ENCODE results near the gene FAM53A.
"Not testable (repeated sequence)": the region's sequence is repeated elsewhere in the genome, so short reads cannot be mapped to it uniquely, and the experiment has no call there.

The FAM53A gene

DNA sequence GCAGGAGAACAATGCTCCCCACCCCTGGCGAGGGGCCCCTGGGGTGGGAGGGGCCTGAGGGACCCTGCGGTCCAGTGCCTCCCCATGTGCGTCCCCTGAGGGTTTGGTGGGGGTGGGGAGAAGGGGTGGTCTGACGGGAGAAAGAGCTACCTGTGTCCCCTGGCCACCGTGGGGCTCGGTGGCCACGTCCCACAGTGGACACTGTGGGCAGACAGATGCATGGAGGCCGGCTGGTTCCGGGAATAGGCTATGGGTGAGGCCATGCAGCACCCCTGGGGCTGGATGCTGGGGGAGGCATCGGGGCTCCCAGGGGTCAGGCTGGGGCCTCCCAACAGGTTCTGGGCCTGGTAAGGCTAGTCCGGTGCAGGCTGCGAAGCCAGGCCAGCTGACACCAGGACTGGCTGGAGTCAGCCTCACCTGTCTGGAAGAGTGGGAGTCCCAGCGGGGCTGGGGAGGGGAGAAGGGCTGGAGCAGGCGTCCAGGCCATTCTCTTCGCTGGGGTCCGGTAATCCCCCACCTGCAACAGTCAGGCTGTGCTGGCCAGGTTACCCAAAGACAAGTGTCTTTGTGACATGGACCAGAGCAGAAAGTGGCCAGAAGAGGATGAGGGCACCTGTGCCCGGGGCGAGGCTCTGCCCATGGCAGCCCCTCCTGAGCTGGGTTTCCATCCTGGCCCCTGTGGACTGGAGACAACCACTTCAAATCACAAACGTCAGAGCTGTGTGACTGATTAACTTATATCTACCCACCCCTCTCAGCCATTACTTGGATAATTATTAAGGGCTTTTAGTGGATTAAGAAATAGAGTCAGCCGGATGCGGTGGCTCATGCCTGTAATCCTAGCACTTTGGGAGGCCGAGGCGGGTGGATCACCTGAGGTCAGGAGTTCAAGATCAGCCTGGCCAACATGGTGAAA is 1.4 kb upstream of the FAM53A start:
- no peak for DNase-seq (ENCODE audit: low spot score)

DNA sequence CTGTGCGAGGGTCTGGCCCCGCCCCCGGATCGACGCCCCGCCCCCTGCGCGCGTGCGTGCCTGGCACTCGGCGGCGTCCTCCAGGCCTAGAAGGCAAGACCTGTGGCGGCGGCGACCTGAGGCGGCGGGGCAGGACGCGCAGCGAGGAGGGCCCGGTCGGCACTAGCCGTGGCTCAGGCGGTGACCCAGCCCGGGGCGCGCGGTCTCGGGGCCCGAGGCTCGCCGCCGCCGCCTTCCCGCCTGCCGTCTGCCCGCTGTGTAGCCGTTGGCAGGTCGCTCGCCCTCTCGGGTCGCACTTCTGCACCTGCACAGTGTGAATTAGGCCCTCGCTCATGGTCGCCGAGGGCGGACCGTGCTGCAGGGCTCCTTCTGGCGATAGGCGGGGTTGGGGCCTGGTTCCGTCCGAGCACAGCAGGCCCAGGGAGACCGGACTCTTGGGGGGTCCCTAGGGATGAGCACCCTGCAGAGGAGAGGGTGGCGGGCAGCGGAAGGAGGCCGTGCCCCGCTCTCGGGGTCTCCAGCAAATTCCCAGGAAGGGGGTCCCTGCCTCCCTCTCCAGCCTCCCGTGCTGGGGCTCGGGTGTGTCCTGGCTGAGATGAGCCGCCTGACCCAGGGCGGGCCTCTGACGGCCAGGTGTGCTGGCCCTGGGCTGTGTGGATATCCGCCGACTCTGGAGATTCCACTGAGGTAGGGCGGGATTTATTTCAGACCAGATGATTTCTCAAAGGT is 557 bp upstream of the FAM53A start:
- DNase-seq (ENCODE audit: low spot score), result no peak

DNA sequence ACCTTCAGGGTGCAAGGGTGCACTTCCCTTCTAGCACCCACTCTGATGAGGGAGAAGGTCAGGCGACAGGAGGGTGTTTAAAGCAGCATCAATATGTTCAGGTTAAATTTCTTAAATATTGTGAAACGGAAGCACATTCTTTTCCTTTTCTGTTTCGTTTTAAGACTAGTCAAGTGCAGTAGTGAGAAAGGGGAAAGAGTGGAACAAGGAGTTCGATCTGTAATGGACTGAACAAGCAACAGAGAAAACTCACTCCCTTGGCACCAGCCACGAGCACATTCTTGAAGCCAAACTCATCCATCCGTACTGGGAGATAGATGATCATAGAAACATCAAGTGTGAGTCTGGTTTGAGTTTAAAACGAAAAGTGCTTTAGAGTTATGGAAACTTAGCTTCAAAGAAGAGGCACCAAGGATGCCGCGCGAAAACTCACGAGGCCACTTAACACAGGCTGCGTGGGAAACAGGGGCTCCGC is 815 bp downstream of the FAM53A start:
- no peak for DNase-seq (ENCODE audit: low spot score)

DNA sequence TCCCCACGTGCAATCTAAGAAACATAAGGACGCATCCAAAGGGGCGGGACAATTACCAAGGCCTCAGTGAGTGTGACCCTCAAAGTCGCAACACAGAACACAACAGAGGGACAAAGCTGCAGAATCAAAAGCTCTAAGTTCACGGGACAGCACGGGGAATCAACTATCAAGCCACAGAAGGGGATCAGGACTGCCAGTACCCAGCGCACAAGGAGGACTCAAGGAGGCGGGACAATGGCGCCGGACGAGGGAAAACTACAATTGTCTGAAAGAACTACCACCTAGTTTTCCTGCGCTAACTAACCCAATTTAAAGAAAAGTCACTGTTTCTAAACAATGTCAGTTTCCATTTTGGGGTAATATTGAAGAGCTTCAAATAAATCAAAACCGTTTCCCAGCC is 1.3 kb downstream of the FAM53A start:
- no peak for DNase-seq (ENCODE audit: low spot score)

DNA sequence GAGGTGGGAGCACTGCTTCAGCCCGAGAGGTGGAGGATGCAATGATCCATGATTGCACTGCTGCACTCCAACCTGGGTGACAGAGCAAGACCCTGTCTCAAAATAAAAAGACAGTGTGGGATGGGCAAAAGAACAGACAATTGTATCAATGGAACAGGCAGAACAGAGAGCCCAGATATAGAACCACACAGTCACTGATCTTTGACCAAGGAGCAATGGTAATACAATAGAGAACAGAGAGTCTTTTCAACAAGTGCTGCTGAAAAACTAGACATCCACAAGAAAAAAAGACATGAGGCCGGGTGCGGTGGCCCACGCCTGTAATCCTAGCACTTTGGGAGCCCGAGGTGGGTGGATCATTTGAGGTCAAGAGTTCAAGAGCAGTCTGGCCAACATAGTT is 5.9 kb downstream of the FAM53A start:
- DNase-seq (ENCODE audit: low spot score), result no peak

DNA sequence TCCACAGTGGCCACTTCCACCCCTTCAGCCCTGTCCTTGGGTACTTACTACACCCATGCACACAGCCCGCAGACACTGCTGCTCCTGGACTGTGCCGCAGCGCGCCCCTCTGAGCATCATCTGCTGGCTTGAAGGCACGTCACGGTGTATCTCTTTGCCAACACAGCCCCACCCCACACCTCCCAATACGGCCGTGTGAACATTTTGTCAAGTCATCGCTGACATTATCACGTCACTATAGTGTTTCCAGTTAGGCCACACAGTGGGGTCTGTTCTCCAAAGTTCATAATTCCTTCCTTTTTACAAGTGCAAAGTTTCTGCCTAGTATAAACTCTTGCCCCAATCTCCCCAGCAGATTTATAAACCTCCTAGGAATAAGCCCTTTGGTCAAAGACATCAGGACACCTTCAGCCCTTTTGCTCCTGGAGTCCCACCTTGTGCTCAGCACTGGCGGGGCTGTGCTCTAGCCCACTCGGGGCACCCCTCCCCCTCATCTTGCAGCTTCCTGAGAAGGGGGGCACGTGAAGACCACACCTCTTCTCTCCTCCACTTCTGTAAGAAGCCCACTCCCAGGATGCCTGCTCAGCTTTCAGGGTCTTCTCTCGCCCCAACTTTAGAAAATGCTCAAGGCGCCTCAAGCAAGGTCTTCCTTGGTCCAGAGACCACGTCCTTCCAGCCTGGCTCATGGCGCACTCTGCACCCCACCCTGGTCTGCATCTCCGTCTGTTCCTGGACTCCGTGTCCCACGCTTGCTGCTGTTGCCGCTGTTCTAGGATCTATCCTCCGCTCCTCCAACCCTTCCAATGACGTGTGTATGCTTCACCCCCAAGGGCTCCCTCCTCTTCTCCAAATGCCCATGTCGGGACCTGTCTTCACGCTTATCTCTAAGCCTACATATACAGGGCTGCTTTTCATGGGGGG is 7.2 kb downstream of the FAM53A start:
- DNase-seq (ENCODE audit: low spot score), result no peak

DNA sequence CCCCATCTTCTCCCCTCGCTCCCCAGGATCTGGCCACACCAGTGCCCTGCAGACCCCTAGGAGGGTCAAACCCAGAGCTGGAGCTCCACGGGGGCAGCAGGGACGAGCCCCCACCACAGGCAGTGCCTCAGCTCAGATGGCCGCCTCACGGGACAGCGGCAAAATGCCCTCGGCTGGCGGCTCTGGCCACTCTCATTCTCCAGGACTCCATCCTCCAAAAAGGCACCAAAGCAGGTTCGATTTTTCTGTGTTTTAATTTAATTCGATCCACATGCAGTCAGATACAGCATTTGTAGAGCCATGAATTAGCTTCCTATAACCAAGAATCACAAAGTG is 8.3 kb downstream of the FAM53A start:
- no peak for DNase-seq (ENCODE audit: low spot score)

DNA sequence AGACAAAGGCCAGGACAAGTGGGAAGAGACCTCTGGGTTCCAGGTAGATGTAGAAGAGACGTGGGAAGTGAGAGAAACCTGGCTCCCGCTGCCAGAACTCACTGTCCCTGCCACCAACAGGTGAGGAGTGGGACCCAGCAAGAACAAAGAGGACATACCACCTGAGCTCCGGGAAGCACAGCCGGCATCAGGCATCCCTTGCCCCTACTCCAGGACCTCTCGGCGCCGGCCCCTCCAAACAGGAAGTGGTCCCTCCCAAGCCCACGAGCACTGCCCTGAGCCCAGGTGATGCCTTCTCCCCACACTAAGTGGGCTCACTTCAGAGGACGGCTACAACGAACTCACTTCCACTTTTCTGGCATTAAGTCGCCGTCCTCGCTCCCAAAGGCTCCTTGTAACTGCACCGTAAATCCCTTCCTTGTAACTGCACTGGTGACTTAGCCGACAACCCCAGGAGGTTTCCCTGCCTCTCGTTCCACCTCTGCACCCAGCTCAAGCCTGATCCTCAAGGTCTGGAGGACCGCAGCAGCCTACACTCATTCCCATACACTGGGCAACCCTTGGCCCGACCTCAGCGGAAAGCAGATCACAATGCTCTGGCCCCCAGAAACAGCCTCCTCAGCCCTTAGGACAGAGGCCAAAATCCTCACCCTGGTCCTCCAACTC is 8.8 kb downstream of the FAM53A start:
- no peak for DNase-seq (ENCODE audit: low spot score)

DNA sequence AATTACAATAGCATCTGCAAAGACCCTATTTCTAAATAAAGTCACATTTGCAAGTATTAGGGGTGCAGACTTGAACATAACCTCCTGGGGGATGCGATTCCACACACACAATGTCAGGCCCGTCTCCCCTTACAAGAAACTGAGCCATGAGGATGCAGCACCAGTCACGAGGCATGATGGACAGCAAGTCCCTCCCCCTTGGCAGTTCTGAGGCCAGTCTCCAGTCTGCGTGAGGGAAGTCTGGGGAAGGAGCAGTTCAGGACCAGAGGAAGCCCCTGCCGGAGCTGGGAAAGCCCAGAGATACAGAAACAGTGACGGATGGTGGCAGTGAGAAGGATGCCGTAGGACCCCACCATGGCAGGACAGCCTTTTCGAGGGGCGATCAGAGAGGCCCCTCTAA is 9.4 kb downstream of the FAM53A start:
- DNase-seq (ENCODE audit: low spot score), result no peak

DNA sequence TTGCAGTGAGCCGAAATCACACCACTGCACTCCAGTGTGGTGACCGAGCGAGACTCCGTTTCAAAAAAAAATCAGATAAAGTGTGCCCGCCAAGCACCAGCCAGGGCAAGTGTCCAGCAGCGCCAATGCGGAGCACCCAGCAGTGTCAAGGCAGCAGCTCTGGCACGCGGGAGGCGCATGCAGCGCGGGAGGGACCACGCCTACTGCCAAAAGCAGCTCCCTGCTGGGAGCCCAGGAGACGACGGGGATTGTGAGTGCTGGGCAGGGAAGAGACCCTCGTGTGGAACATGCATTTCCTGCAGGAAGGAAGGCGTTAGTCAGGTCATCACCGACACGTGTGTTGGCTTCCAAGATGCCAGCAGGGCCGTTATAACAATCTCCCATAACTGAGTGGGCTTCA is 10.4 kb downstream of the FAM53A start:
- no peak for DNase-seq (ENCODE audit: low spot score)

DNA sequence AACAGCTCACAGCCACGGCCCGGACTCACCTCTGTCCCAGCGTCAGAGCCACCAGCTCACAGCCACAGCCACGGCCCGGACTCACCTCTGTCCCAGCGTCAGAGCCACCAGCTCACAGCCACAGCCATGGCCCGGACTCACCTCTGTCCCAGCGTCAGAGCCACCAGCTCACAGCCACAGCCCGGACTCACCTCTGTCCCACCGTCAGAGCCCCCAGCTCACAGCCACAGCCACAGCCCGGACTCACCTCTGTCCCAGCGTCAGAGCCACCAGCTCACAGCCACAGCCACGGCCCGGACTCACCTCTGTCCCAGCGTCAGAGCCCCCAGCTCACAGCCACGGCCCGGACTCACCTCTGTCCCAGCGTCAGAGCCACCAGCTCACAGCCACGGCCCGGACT is 13.1 kb downstream of the FAM53A start:
- DNase-seq (ENCODE audit: low spot score), result not testable (repeated sequence)

DNA sequence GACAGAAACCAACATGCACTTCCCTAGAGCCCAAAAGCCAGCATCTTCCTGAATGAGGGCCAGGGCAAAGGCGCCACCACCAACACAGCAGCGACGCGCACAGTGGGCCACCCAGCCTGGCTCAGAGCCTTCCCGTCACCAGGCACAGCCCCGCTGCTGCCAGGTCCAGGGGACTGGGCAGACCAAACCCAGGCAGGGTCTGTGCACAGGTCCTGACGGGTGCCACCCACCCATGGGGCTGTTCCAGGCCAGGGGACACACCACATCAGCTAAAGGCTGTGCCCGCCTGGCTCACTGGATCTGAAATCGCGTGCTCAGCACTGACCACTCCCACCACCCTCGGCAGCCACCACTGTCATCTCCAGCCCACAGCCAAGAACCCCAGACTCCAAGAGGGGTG is 13.8 kb downstream of the FAM53A start:
- no peak for DNase-seq (ENCODE audit: low spot score)

DNA sequence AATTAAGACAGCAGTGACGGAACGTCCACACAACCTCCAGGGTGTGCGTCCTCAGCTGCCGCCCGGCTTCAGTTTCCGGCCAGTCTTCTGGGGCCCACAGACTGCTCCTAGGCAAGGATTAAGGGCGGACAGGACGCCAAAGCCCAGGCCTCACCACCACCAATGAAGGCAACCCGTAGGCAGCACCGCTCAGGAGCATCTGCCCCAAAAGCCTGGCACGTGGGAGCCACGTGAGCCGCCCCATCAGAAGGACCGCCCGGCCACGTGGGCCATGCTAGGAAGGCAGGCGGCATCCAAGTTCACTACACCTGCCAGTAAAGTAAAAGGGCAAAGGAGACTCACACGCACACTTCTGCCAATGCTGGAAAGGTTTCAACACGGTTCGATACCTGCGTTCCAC is 14.3 kb downstream of the FAM53A start:
- no peak for DNase-seq (ENCODE audit: low spot score)

DNA sequence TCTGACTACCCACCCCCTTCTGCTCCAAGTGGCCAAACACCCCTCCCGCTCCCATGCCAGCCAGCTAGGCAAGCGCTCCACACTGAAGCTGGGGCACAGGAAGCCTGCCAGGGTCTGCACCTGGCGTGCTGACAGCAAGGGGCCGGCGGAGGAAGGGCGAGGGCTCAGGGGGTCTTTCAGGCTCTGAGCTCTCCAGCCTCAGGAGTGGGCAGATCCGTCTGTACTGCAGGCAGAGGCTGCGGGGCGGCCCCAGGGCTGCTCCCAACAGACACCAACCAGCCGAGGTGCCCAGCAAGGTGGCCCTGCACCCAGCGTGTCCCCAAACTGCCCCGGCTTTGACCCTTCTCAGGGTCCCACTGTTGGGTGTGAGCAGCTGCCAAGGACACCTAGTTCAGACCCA is 14.8 kb downstream of the FAM53A start:
- no peak for DNase-seq (ENCODE audit: low spot score)

DNA sequence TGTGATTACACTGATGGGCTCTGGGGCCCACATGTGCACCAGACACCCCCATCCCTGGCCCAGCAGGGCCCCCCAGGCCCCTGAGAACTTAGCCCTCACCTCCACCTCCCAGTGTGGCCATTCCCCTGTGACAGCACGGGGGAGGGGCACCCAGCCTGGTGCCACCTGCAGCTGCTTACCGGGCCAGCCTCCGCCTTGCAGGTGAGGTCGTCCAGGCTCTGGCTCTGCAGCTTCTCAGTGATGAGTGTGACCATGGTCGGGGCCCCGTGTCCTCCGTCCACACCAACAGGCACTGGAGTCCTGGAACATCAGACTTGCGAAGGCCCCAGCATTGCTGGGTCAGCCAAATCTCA is 15.6 kb downstream of the FAM53A start:
- no peak for DNase-seq (ENCODE audit: low spot score)

DNA sequence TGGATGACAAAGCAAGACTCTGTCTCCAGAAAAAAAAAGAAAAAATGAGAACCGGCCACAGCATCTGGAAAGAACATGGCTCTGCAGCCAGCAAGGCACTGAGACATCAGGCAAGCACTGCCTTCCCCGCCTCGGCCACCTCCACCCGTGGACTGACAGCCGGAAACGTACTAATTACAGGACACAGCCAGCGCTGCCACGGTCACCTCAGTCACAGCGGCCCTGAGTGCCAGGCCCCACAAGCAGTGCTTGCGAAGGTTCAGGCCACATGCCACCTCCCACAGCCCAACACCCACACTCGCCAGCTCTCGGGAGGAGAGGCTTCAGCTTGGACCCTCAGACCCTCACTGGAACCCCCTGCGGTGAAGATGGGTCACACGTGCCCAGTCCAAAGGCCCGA is 16.8 kb downstream of the FAM53A start:
- DNase-seq (ENCODE audit: low spot score), result no peak

DNA sequence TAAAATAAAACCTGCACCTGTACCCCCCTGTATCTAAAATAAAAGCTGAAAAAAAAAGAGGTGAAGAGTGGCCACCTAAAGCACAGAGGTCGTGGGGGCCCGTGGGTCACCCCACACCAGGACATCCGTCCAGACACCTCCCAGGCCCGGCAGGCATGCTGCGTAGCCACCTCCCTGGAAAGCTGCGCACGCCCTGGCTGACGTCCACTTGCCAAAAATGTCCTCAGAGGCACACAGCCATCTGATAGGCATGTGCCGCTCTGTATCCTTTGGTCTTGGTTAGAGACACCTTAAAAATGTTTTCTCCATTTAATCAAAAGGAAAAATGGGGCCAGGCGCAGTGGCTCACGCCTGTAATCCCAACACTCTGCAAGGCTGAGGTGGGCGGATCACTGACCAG is 17.7 kb downstream of the FAM53A start:
- DNase-seq (ENCODE audit: low spot score), result no peak

DNA sequence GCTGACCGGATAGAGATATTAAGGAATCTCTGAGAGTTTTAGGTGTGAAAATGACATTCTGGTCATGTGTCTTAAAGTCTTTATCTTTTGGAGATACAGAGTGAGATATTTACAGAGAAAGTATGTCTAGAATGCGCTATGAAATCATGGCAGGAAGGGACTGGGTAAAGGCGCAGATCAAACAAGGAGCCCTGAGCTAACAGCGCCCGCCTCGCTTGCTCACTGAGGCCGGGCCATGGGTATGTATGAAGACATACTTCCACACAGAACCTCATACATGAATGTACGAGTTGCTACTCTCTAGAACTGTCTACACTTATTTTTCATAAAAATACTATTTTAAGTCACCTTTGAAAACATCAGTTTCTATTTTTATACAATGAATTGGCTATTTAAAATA is 20.0 kb downstream of the FAM53A start:
- no peak for DNase-seq (ENCODE audit: low spot score)

DNA sequence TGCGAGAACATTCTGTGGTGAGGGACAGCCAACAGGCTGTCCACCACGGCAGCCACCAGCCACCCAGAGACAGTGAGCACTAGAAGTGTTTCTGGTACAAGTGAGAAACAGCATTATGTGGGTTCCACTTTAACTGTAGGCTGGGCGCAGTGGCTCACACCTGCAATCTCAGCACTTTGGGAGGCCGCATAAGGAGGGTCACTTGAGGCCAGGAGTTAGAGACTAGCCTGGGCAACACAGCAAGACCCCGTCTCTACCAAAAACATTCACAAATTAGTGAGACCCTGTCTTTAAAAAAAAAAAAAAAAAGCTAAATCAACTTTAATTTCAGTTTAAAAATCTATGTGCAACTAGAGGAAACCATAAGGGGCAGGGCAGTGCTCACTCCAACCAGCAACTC is 20.6 kb downstream of the FAM53A start:
- DNase-seq (ENCODE audit: low spot score), result no peak

DNA sequence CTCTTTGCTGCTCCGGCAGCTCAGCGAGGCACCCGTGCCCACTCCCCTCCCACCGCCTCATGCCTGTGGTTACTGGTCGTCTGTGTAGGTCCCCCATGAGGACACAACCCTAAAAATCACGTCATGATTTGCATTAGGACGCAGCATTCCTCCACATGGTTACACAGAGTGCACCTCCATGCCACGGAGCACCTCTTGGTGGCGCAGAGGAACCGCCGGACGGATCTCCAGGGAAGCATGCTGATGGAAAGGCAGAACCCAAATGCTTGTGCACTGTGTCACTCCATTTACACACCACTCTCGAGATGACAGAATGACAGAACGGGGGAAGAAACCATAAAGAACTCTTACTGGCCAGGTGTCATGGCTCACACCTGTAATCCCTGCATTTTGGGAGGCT is 22.4 kb downstream of the FAM53A start:
- DNase-seq (ENCODE audit: low spot score), result no peak

DNA sequence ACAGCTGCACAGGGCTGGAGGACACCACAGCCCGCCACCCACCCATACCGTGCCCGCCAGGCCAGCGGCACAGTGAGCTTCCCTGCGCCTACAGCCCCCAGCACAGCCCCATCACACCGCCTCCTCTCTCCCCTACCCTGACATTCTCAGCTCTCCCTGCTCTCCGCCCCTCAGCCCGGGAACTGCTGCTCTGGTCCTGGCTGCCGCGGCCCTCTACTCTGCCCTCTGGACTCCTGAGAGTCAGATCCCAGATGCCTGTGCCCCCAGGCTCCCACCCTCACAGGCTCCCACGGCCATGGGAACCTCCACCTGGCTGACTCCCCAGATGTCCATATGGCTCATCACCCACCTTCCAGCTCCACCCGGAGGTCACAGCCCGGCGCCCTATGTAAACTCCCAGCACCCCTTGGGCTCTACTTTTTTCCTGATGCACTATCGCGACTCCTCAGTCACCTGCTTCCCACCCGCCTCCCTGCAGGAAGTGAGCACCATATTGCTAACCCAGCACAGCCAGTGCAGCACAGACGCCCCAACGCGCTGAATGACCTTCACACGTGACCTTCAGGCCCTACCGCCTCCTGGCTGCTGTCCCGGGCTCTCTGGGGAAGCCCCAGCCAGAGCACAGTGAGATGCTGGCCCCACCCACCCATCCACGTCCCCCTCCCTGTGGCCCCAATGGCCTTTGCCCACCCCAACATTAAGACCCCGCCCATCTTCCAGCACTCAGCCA is 23.0 kb downstream of the FAM53A start:
- no peak for DNase-seq (ENCODE audit: low spot score)
